HG03439 (cell line): Measurements from ENCODE around the gene IQCB1.
"Not testable (repeated sequence)": the region's sequence is repeated elsewhere in the genome, so short reads cannot be mapped to it uniquely, and the experiment has no call there.

Experiments used
- ATAC-seq: cut with Tn5 transposase; IDR thresholded peaks from one replicate; pipeline ENCODE4 v1.9.1; 2021; ENCODE audit warnings: mild to moderate bottlenecking, moderate library complexity; ENCODE audit not compliant: unreplicated experiment

IQCB1 gene

DNA sequence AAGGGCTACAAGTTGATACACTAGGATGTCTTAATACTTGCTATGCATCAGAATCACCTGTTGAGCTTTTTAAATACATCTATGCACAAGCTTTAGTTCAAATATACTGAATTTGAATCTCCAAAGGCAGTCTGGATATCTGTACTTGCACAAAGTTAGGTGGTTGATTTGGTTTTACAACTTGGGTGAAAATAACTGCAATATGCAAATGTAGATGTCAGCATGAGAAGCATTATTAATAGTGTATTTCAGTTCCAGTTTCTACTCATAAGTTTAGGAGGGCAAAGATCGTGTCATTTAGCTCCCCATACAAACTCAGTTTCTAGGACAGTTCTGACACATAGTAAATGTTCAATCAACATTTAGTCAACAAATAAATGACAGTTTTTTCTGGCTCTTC is 25.6 kb downstream of the IQCB1 start:
- ATAC-seq = peak; percentile 98

DNA sequence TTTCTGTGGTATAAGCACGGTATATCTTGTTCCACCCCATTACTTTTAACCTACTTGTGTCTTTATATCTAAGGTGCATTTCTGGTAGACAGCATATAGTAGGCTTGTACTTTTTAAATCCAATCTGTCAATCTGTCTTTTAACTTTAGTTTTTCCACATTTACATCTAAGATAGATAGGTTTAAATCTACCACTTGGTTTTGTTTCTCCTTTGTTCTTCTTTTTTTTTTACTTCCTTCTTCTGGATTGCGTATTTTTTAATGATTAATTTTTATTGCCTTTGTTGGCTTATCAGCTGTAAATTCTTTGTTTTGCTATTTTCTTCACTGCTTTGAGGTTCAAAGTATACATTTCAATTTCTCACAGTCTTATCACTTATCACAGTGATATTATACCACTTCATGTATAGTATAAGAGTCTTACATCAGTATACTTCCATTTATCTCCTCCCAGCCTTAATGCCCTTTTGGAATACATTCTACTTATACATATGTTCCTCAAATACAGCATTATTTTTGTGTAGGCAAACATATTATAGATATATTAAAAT is 31.0 kb downstream of the IQCB1 start:
- no peak for ATAC-seq

DNA sequence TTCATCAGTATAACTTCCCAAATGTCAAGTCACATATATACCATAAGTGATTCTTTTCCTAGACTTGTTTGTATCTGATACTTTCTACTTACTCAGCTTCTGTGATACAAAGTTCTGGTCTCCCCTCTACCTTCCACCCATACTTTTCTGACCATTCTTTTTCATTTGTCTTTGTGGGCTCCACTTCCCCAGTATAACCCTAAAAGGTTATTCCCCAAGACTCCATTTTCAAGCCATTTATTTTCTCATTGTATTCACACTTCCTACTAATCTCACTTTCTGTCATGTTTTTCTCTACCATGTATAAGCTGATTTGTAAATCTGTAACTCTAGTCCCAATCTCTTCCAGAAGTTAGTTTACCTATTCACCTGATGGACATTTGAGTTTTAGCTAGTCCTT is 34.0 kb downstream of the IQCB1 start:
- ATAC-seq = no peak

DNA sequence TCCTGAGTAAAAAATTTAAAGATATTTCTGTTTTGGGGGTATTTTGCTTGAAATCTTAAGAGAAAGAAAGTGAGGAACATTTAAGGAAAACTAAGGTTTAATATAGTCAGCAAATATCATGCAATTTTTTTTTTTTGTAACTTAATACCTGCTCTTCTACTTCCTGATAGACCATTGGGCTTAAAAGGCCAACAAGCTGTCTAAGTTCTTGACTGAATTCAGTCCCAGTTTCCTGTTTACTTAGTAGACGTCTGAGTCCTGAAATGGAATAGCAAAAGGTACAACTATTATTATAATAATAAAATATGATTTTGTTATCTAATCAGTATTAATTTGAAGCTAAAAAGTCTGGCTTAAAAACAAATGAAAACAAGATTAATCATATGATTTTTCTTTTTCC is 37.9 kb downstream of the IQCB1 start:
- ATAC-seq = no peak

DNA sequence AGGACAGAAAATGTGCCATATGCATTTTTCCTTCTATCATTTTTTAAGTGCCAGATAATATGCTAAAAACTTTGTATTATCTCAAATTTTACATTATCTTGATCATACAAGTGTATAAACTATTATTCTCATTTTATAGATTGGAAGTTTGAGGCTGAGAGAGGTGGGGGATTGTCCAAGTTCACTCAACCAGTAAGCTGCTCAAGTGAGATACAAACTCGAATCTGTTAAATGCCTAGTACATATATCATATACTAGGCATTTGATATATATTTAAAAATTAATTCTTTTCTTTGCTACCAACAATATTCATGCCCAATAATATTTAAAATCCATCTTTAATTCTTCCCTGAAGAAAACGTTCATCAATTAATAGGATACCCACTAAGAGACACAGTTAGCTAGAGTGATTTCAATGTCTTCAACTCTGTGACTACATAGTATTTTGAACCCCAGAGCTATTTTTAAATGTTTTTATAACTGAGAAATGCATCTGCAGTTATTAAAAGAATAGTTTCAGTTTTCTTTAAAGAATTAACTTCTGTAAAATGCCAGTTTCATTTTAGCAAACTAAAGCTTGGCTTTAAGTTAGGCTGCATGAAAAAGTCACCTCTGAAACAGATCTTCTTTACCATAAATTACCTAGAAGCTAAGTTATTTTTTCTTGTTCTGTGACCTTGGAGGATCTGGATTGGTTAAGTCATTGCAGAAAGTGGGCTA is 40.4 kb downstream of the IQCB1 start:
- ATAC-seq = peak; percentile 54

DNA sequence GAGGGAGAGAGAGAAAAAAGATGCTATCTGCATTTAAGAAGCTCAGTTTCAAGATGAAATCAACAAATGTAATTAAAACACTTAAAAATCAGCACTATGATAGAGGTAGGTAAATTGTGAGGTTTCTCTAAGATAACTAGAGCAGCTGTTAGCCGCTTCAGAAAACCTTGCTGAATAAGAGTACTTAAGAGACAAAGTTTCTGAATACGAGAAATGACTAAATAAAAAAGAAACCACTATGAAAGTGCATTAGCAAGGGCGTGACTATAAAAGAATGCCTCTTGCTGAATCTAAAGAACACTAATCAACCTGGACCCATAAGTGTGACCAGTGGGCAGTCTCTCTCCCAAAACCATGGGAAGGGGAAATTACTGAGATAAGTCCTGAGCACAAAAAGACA is 41.8 kb downstream of the IQCB1 start:
- peak; percentile 65 for ATAC-seq

DNA sequence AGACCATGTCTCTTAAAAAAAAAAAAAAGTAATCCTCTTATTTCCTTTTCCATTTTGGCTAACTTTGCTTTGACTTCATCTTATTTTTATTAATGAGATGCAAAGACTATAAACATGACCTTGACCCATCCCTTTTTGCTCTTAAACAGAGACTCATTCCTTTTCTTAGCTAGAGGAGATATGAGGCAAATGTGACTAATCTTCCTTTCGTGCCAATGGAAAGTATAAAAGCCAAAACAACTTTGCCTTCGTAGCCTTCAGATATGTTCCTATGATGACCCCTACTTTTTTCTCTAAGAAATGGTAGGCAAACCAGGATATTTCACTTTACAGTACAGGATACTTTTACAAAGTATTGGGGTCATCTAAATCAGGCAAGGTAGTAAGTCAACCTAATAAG is 48.4 kb downstream of the IQCB1 start:
- ATAC-seq = no peak

DNA sequence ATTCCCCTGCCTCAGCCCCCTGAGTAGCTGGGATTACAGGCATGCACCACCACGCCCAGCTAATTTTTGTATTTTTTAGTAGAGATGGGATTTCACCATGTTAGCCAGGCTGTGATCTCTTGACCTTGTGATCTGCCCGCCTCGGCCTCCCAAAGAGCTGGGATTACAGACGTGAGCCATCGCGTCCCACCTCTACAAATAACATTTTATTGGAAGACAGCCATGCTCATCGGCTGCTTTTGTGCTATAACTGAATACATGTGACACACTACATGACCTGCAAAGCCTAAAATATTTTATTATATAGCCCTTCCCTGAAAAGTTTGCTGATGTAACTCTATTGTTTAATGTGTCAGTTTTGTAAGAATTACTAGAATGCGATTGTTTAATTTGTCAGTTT is 52.1 kb downstream of the IQCB1 start:
- ATAC-seq = not testable (repeated sequence)

DNA sequence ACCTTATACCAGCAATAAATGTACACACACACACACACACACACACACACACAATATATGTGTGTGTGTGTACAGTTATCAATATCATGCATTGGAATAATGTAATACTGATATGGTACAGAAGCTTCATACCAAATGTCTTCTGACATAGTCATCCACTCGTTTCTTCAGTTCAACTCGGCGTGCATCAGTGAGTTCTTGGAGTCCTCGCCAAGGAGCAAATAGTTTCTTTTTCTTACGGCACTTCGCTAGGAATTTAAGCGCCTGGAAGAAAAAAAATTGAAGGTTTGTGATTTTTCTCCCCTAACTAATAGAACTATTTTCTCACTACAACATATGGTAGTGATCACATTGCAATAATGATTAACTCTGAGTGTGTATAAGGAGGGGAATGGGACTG is 53.2 kb downstream of the IQCB1 start:
- ATAC-seq = no peak

DNA sequence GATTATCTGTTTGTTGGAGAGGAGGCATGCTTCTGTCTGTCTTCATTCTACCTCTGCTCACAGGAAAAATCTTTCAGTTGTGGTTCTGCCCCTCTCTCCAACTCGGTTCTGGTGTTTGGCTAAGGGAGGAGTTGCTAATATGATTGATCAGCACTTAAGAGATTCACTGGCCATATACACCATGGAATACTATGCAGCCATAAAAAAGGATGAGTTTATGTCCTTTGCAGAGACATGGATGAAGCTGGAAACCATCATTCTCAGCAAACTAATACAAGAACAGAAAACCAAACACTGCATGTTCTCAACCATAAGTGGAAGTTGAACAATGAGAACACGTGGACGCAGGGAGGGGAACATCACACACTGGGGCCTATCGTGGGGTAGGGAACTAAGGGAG is 59.8 kb downstream of the IQCB1 start:
- not testable (repeated sequence) for ATAC-seq

DNA sequence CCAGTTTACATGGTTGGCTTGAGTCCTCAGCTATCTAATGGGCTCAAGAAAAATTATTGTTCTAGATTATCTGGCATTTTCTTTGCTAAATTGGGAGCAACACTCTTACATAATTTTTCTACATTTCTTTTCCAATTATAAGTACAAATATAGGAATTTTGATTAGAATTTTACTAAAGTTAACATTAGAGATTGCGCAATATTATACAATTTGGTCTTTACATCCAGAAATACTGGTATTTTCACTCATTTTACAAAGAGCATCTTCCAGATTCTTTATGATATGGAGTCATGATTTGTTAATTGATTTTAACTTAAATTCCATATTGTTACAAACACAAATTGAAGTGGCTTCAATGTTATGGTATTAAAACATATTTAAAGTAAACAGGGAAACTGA is 65.6 kb downstream of the IQCB1 start:
- ATAC-seq = no peak

DNA sequence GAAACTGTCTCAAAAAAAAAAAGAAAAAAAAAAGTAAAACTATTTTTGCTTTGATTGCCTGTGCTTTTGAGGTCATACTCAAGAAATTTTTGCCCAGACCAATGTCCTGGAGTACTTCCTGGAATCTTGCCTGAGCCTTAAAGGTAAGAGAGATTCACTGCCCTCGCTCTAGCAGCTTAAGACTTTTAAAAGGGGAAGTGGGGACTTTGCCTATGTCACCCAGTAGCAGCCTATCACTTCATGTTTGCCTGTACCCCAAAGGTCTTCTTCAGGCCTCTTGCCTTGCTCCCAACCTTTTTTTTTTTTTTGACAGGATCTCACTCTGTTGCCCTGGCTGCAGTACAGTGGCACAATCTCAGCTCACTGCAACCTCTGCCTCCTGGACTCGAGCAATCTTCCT is 66.4 kb downstream of the IQCB1 start:
- ATAC-seq = no peak

DNA sequence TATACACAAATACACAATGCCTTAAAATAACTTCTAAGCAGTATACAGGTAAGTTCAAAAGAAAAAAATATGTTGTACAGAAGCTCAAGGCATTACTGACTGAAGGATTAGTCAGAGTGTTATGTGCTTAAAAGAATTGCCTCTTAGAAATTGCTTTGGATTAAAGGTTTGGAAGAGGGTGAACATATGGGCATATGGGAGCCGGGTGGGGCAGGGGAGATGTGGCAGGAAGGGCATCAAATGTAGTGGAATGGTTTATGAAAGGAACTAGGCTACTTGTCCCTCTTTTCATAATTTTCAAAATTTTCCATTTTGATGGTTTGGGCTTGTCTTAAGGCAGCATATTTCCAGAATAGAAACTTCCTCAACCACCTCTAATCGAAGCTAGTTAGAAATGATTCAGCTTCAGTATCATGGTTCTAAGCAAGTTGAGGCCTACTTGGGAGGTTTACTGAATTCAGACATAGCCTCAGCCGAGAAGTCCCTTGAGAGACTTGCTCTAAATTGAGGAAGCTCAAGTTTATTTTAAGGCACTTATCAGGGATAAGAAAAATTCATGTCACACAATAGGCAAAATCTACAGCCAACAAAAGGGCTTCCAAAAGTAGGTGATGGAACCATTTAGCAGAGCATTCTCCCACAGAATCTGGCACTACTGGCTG is 75.2 kb downstream of the IQCB1 start:
- no peak for ATAC-seq

DNA sequence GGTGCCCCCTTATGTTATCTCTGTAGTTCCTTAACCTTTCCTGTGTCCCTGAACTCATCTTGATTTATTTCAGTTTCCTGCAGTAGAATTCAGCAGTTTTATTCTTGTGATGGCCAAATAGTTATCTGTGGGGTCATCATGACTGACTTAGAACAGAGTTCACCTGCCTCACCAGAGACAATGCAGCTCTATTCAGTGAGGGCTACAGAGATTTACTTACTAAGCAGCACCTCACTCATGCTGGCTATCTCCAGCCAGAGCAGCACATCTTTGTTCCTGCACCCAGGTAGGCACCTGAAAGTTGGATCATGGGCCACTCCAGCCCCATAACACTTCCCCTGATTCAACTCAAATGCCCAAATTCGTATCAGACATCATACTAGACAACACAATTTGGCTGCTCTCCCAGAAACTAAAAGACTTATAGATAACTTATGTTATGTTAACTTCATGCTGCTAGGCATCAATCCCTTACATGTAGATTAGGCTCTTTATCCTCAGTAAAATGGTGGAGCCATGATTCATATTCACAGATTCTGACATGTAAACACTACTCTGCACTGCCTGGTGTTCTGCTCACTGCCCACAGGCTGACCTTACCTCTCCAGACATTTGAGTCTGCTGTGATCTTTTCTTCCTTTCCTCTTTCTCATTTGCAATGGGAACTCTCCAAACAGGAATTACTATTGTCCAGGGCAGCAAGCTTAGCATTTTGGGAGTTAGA is 76.0 kb downstream of the IQCB1 start:
- ATAC-seq = no peak

DNA sequence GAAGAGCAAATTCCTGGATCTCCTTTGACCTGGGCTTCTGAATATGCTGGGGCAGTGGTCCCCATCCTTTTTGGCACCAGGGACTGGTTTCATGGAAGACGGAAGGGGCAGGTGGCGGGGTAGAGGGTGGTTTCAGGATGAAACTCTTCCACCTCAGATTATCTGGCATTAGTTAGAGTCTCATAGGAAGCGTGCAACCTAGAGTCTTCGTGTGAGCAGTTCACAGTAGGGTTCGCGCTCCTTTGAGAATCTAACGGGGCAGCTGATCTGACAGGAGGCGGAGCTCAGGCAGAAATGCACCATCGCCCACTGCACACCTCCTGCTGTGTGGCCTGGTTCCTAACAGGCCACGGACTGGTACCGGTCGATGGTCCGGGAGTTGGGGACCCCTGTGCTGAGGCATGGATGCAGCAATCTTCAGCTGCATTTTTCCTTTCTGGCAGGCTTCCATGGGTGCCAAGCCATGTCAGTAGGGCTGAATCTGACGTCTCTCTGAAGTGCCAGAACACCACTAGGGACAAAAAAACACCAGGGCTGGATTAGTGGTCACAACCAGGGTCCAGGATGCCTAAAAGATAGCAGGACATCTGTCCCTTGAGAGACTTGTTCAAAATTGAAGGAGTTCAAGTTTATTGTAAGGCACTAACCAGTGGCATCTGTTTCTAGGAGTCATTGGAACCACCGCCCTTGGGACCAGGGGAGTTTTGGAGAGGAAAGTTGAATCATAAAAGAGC is 76.9 kb downstream of the IQCB1 start:
- ATAC-seq = no peak

DNA sequence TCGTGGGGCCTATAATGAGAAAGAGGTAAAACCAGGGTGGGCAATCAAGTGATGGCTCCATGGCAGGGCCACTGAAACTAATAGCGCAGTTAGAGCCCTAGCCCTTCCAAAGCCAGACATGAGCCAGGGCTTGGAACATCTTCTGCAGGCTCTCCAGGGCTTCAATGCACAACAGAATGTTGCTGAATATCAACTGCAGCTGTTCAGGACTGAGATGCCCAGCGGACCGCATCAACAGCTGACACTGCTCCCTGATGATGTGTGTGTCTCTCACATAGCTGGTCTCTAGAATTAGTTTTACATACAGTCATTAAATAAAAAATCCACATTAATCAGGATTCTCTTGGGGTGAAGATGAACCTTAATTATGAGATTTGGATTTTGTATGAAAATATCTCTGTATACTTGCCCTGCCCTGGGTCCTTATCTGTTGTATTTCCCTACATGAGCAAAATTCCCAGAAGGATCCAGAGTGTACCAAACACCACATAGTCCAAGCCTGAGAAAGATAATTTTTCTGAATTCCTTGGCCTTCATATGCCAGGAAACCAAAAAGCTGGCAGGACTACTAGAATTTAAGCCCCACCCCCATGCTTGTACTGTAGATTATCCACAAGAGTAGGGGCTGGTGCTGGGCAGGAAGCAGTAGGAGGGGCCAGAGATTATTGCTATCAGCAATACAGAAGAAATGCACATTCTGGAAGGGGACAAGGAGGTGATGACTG is 77.6 kb downstream of the IQCB1 start:
- no peak for ATAC-seq

DNA sequence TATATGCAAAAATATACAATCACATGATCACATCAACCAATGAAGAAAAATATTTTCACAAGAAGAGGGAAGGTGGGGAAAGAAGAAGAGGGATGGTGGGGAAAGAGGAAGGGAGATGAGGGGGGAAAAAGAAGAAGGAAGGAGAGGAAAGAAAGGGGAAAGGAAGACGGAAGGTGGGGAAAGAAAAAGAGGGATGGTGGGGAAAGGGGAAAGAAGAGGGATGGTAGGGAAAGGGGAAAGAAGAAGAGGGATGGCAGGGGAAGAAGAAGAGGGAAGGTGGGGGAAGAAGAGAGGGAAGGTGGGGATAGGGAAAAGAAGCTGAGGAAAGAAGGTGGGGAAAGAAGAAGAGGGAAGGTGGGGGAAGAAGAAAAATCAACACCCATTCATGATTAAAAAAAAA is 82.1 kb downstream of the IQCB1 start:
- ATAC-seq = no peak

DNA sequence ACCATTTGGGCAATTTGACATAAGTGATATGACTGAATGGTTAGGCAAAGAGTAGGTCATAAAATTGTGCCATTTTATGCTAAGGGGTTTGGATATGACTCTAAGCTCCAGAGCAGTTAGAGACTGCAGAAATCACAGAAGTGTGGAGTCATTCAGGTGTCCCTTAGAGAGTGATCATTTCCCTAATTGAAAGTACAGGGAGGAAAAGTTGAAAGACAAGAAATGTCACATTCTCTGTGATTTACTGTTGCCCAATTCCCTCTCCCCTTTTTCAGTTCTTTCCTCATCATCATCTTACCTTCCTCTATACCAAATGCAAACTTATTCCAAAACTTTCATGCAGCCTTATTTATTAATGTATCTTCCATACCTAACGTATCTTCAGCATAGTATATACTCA is 82.6 kb downstream of the IQCB1 start:
- no peak for ATAC-seq

DNA sequence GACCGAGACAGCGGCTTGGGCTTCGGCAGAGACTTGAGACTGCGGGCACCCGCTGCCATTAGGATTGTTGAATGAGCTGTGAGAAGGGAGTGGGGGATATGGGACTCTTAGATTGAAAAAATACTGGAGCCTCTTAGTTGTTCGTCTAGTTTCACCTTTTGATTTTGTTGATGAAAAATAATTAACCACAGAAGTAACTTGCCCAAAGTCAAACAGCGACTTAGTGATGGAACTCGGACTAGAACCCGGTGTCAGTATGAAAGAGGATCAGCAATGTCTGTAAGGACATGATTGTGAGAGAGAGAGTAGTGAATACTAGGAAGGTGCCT is 84.8 kb downstream of the IQCB1 start:
- ATAC-seq = no peak

DNA sequence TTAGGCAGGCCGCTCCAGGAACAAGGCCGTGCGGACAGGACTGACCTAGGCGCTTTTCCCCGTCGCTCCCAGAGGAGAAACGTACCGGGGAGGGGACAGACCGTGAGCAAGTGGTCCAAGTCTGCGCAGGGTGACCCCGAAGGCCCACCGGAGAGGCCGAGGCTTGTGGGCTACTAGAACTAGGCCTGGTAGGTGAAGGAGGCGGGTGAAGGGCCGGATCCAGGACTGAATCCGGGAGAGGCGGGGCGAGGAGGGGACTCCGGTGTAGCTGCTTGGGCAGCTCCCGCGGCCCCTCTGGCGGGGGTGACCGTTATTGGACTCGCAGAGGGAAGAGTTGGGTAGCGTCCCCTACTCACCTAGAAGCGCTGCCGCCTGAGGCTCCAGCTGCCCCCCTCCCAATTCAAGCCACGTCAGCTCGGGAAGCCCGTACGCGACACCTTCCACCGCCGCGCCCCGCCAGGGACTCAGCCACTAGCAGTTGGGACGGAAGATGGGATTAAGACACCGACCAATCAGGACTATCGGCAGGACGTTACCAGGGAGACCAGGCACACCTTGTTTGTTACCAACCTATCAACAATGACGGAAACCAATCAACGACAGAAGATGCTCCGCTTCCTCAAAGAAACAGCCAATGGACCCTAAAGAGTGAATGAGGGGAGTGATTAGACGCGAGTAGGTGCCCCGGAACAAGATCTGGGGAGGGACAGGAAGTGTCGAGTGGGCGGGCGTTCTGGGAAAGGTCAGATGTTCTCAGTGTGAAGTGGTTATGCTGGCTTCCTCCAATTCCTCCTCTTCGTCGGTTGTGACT is 85.4 kb downstream of the IQCB1 start, which contains the start of gene GOLGB1:
Gene GOLGB1 (minus strand): TSS at position 466 of the 811 bp plus-strand sequence. CDS start 18,770 bp downstream, outside the sequence.
- ATAC-seq = peak; percentile 98
